Mesenchymal stem cell (in vitro differentiated cells and primary cell): ENCODE data around the gene CA11.

Experiments
- DNase-seq: peaks from one replicate; pipeline ENCODE4 v3.0.0-alpha.2; 2013
- H2AFZ ChIP-seq: one replicate; pipeline ENCODE4 v1.6.1; 2013; ENCODE audit warnings: low read depth, mild to moderate bottlenecking, control low read depth, inconsistent platforms, low read length, moderate library complexity
- H2AK5ac ChIP-seq: 2 replicates; pipeline ENCODE4 v1.6.1; 2013; ENCODE audit warnings: low read length, moderate library complexity, mild to moderate bottlenecking, inconsistent platforms; ENCODE audit not compliant: severe bottlenecking
- H2BK120ac ChIP-seq: one replicate; pipeline ENCODE4 v1.6.1; 2013; ENCODE audit warnings: low read depth, mild to moderate bottlenecking, inconsistent platforms, low read length, moderate library complexity
- H2BK12ac ChIP-seq, 2 experiments: one replicate each; pipeline ENCODE4 v1.6.1; 2013; ENCODE audit warnings: inconsistent platforms in 2 of 2, low read length in 2 of 2, mild to moderate bottlenecking in 2 of 2, moderate library complexity in 2 of 2, control low read depth in 1 of 2
- H2BK15ac ChIP-seq: one replicate; pipeline ENCODE4 v1.6.1; 2013; ENCODE audit warnings: mild to moderate bottlenecking, low read depth, inconsistent platforms; ENCODE audit not compliant: poor library complexity, severe bottlenecking
- H2BK5ac ChIP-seq: 2 replicates; pipeline ENCODE4 v1.6.1; 2013; ENCODE audit warnings: low read depth, mild to moderate bottlenecking, low read length, control low read depth, inconsistent platforms; ENCODE audit not compliant: poor library complexity, severe bottlenecking
- H3K14ac ChIP-seq, 2 experiments: one replicate each; pipeline ENCODE4 v1.6.1; 2013; ENCODE audit warnings: inconsistent platforms in 2 of 2, low read length in 2 of 2, control low read depth in 1 of 2, mild to moderate bottlenecking in 1 of 2, moderate library complexity in 1 of 2
- H3K18ac ChIP-seq, 2 experiments: one replicate each; pipeline ENCODE4 v1.6.1; 2013; ENCODE audit warnings: inconsistent platforms in 2 of 2, low read length in 2 of 2, control low read depth in 1 of 2, low read depth in 1 of 2, mild to moderate bottlenecking in 1 of 2
- H3K23ac ChIP-seq, 2 experiments: one replicate each; pipeline ENCODE4 v1.6.1; 2013; ENCODE audit warnings: inconsistent platforms in 2 of 2, low read length in 2 of 2, mild to moderate bottlenecking in 2 of 2, moderate library complexity in 2 of 2, control low read depth in 1 of 2
- H3K27ac ChIP-seq: 2 replicates; pipeline ENCODE4 v1.5.1; 2013; ENCODE audit warnings: mild to moderate bottlenecking, moderate library complexity, low read length, control low read depth, inconsistent platforms; ENCODE audit not compliant: poor library complexity, severe bottlenecking
- H3K27me3 ChIP-seq, 2 experiments: 2 replicates each; pipeline versions ENCODE4 v1.6.1 to v1.7.0; 2013; ENCODE audit warnings: low read length in 2 of 2, mild to moderate bottlenecking in 2 of 2, moderate library complexity in 2 of 2, control low read depth in 1 of 2, inconsistent platforms in 1 of 2; ENCODE audit not compliant: control insufficient read depth in 1 of 2, insufficient read depth in 1 of 2
- H3K36me3 ChIP-seq, 2 experiments: 2 replicates each; pipeline versions ENCODE4 v1.6.1 to v1.7.0; 2013; ENCODE audit warnings: low read length in 2 of 2, control low read depth in 1 of 2, inconsistent platforms in 1 of 2, low read depth in 1 of 2, mild to moderate bottlenecking in 1 of 2; ENCODE audit not compliant: insufficient read depth in 2 of 2, control insufficient read depth in 1 of 2
- H3K4ac ChIP-seq, 2 experiments: one replicate each; pipeline ENCODE4 v1.6.1; 2013; ENCODE audit warnings: inconsistent platforms in 2 of 2, low read length in 2 of 2, mild to moderate bottlenecking in 2 of 2, moderate library complexity in 2 of 2, control low read depth in 1 of 2, low read depth in 1 of 2
- H3K4me1 ChIP-seq: 2 replicates; pipeline ENCODE4 v1.6.1; 2013; ENCODE audit warnings: low read depth, low read length, control low read depth; ENCODE audit not compliant: control insufficient read depth, insufficient read depth
- H3K4me2 ChIP-seq: 2 replicates; pipeline ENCODE4 v1.6.1; 2013; ENCODE audit warnings: low read length, mild to moderate bottlenecking, inconsistent platforms; ENCODE audit not compliant: poor library complexity, severe bottlenecking
- H3K4me3 ChIP-seq, 2 experiments: 2 replicates each; pipeline versions ENCODE4 v1.5.1 to v1.7.0; 2013; ENCODE audit warnings: low read length in 2 of 2, mild to moderate bottlenecking in 2 of 2, control low read depth in 1 of 2, low read depth in 1 of 2; ENCODE audit not compliant: insufficient read depth in 1 of 2
- H3K79me1 ChIP-seq: replicated peaks from 2 replicates; pipeline ENCODE4 v1.6.1; 2013; ENCODE audit warnings: mild to moderate bottlenecking, control low read depth, low read length, inconsistent platforms; ENCODE audit not compliant: poor library complexity, severe bottlenecking
- H3K9ac ChIP-seq: 2 replicates; pipeline ENCODE4 v1.7.0; 2013; ENCODE audit warnings: mild to moderate bottlenecking, low read length, moderate library complexity
- H3K9me3 ChIP-seq: 2 replicates; pipeline ENCODE4 v1.7.0; 2013; ENCODE audit warnings: mild to moderate bottlenecking, low read length; ENCODE audit not compliant: control insufficient read depth
- H4K8ac ChIP-seq: one replicate; pipeline ENCODE4 v1.6.1; 2013; ENCODE audit warnings: inconsistent platforms, mild to moderate bottlenecking, low read length, moderate library complexity
- H4K91ac ChIP-seq: one replicate; pipeline ENCODE4 v1.6.1; 2013; ENCODE audit warnings: mild to moderate bottlenecking, low read length, inconsistent platforms
- WGBS: methylation state at CpG from one replicate; pipeline ENCODE4 v1.1.7; 2013; ENCODE audit warnings: mixed read lengths; 5-methylcytosine and 5-hydroxymethylcytosine counted together

Gene CA11

DNA sequence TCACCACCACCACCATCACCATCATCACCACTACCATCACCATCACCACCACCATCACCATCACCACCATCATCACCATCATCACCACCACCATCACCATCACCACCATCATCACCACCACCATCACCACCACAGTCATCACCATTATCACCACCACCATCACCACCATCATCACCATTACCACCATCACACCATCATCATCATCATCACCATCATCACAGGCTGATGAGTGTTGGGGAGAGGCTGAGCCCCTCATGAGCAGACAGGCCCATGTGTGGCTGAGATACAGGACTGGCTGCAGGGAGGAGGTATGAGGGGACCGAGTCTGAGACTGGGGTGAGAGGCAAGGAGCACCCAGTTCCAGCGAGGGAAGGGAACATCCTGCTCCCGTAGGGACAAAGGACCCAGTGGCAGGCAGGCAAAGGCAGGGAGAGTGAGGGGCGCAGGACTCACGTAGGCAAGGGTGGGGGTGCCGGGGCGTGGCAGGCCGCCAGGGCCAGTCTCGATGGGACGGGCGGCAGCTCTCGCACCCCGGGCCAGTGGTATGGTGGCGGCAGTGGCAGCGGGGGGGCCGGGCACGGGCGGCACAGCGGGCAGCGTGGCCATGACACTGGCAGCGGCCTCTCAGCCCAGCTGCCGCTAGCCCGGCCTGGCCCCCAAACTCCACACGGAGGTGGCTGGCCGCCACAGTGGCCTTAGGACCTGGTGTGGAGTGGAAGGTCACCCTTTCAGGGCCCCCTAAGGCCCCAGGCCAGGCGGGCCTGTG is 24.1 kb upstream of the CA11 start:
- Histone ChIP-seq H3K4me1 (peaks cover 2% of the 10 kb centered on the region), H2AK5ac (no peak overlapping the region), H3K27ac (no peak overlapping the region), H3K14ac (no peak overlapping the region), H4K8ac (no peak overlapping the region), H2BK15ac (no peak overlapping the region), H3K36me3 (no peaks in the 10 kb centered on the region), H3K23ac (no peak overlapping the region), H3K18ac (no peak overlapping the region), H3K27me3 (peaks cover 0 to 18% of the 10 kb centered on the region in 2 experiments), H2BK120ac (no peak overlapping the region), H2AFZ (no peak overlapping the region), H3K4me3 (no peak overlapping the region), H3K4ac (no peak overlapping the region), H3K4me2 (no peak overlapping the region), H3K9ac (no peak overlapping the region), H3K79me1 (no peaks in the 10 kb centered on the region), H2BK12ac (no peak overlapping the region), H4K91ac (no peak overlapping the region), H3K9me3 (no peaks in the 10 kb centered on the region), H2BK5ac (no peak overlapping the region)
- 96% methylated on average over 25 of the region's 26 CpGs for WGBS
- DNase-seq = no peak

DNA sequence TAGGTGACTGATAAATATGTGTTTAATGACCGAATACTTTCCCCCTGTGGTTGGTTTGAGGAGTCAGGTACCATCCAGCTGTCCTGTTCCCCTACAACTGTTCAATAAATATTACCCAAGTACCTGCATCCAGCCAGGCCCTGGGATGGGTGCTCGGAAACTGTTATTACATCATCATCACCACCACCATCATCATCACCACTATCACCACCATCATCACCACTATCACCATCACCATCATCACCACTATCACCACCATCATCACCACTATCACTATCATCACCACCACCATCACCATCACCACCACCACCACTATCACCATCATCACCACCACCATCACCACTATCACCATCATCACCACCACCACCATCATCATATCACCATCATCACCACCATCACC is 22.8 kb upstream of the CA11 start:
- H3K27me3 ChIP-seq = peaks cover 0 to 16% of the 10 kb centered on the region in 2 experiments
- 96% methylated on average over 2 of the region's 2 CpGs for WGBS
- H3K14ac ChIP-seq = no peak overlapping the region
- no peak overlapping the region for H3K23ac ChIP-seq
- H3K18ac ChIP-seq = no peak overlapping the region
- no peak overlapping the region for H2BK15ac ChIP-seq
- no peaks in the 10 kb centered on the region for H3K79me1 ChIP-seq
- H2AFZ ChIP-seq = no peak overlapping the region
- H3K4me2 ChIP-seq = no peak overlapping the region
- no peak overlapping the region for H2BK5ac ChIP-seq
- H3K9ac ChIP-seq = no peak overlapping the region
- H2AK5ac ChIP-seq = no peak overlapping the region
- no peak overlapping the region for H3K27ac ChIP-seq
- peaks cover under 1% of the 10 kb centered on the region for H3K4me1 ChIP-seq
- H2BK120ac ChIP-seq = no peak overlapping the region
- H3K9me3 ChIP-seq = no peaks in the 10 kb centered on the region
- no peaks in the 10 kb centered on the region for H3K36me3 ChIP-seq
- no peak for DNase-seq
- H3K4ac ChIP-seq = no peak overlapping the region
- H4K8ac ChIP-seq = no peak overlapping the region
- no peak overlapping the region for H2BK12ac ChIP-seq
- no peak overlapping the region for H3K4me3 ChIP-seq
- no peak overlapping the region for H4K91ac ChIP-seq

GRCh38 chr19:48668332-48668731 is 22.3 kb upstream of the CA11 start:
- Histone ChIP-seq H3K9me3 (no peaks in the 10 kb centered on the region), H3K27ac (no peak overlapping the region), H3K79me1 (no peaks in the 10 kb centered on the region), H3K9ac (no peak overlapping the region), H3K14ac (no peak overlapping the region), H2AFZ (no peak overlapping the region), H3K18ac (no peak overlapping the region), H2BK15ac (no peak overlapping the region), H2BK5ac (no peak overlapping the region), H2AK5ac (no peak overlapping the region), H3K4me3 (no peak overlapping the region), H4K91ac (no peak overlapping the region), H3K36me3 (no peaks in the 10 kb centered on the region), H3K23ac (no peak overlapping the region), H2BK12ac (no peak overlapping the region), H3K4me1 (peaks cover 2% of the 10 kb centered on the region), H3K4me2 (no peak overlapping the region), H3K27me3 (peaks cover 0 to 12% of the 10 kb centered on the region in 2 experiments), H4K8ac (no peak overlapping the region), H2BK120ac (no peak overlapping the region), H3K4ac (no peak overlapping the region)
- 91% methylated on average over 3 of the region's 3 CpGs for WGBS
- no peak for DNase-seq

GRCh38 chr19:48665786-48666185 is 19.8 kb upstream of the CA11 start:
- no peak for DNase-seq
- H3K4me1 ChIP-seq = peaks cover 5% of the 10 kb centered on the region
- H2AFZ ChIP-seq = no peak overlapping the region
- no peak overlapping the region for H2BK12ac ChIP-seq
- H3K4me2 ChIP-seq = no peak overlapping the region
- H3K14ac ChIP-seq = no peak overlapping the region
- H3K23ac ChIP-seq = no peak overlapping the region
- no peak overlapping the region for H2AK5ac ChIP-seq
- WGBS = 91% methylated on average over 6 of the region's 6 CpGs
- H4K8ac ChIP-seq = no peak overlapping the region
- H2BK120ac ChIP-seq = no peak overlapping the region
- no peak overlapping the region for H2BK5ac ChIP-seq
- peaks cover 0 to 10% of the 10 kb centered on the region in 2 experiments for H3K27me3 ChIP-seq
- no peaks in the 10 kb centered on the region for H3K79me1 ChIP-seq
- H3K27ac ChIP-seq = no peak overlapping the region
- H3K18ac ChIP-seq = no peak overlapping the region
- no peak overlapping the region for H3K4me3 ChIP-seq
- H3K9ac ChIP-seq = no peak overlapping the region
- H3K36me3 ChIP-seq = no peaks in the 10 kb centered on the region
- H3K4ac ChIP-seq = no peak overlapping the region
- H4K91ac ChIP-seq = no peak overlapping the region
- H2BK15ac ChIP-seq = no peak overlapping the region
- H3K9me3 ChIP-seq = no peaks in the 10 kb centered on the region
